IMR-90 (cell line): ENCODE data around the gene CDKL5. TPM values are rescaled to one million over a fixed set of nuclear protein-coding genes. Genes with fewer than 3 reads are reported as not detected.

Experiments used
- ATAC-seq: fragments of 200-7000 bp; cut with Tn5 transposase; 2 replicates; pipeline ENCODE4 v1.9.1; 2020; ENCODE audit warnings: low read depth, mild to moderate bottlenecking, moderate library complexity
- BruUV-seq: library from RNA; stranded (reverse); fragments of 400-500 nt; replicated peaks from 2 replicates; lab custom pipeline; 2021; lab: Mats Ljungman, UMichigan
- CTCF ChIA-PET: fragments of 300-600 bp; formaldehyde crosslinking; extraction: SDS; loops from one replicate; lab custom pipeline; 2021; ENCODE audit warnings: antibody characterized with exemption; lab: Yijun Ruan, JAX
- POLR2A ChIA-PET: fragments of 300-600 bp; sonication (Branson Sonifier 250); formaldehyde crosslinking; loops from one replicate; lab custom pipeline; 2022; ENCODE audit warnings: antibody characterized with exemption; ENCODE audit not compliant: unreplicated experiment; lab: Charles Lee
- DNase-seq: peaks from one replicate; pipeline ENCODE4 v3.0.0; 2013
- H2AFZ ChIP-seq: replicated peaks from 2 replicates; pipeline ENCODE3; 2013; ENCODE audit warnings: low read length, mild to moderate bottlenecking; ENCODE audit not compliant: poor library complexity
- H2AK5ac ChIP-seq: 2 replicates; pipeline ENCODE4 v1.6.1; 2013; ENCODE audit warnings: low read depth, low read length, inconsistent platforms
- H2AK9ac ChIP-seq: replicated peaks from 2 replicates; pipeline ENCODE3; 2013; ENCODE audit warnings: mild to moderate bottlenecking, low read depth, low read length, moderate library complexity; ENCODE audit not compliant: poor library complexity
- H2BK120ac ChIP-seq: 2 replicates; pipeline ENCODE4 v1.6.1; 2013; ENCODE audit warnings: low read depth, low read length, inconsistent platforms
- H2BK15ac ChIP-seq: 3 replicates; pipeline ENCODE4 v1.6.1; 2013; ENCODE audit warnings: low read depth, low read length, inconsistent platforms
- H2BK20ac ChIP-seq: 2 replicates; pipeline ENCODE4 v1.6.1; 2013; ENCODE audit warnings: low read depth, mild to moderate bottlenecking, inconsistent platforms, low read length, moderate library complexity
- H2BK5ac ChIP-seq: 2 replicates; pipeline ENCODE4 v1.6.1; 2013; ENCODE audit warnings: mild to moderate bottlenecking, low read depth, low read length, inconsistent platforms; ENCODE audit not compliant: poor library complexity, severe bottlenecking
- H3K14ac ChIP-seq: replicated peaks from 2 replicates; pipeline ENCODE4 v1.6.1; 2013; ENCODE audit warnings: low read depth, low read length, inconsistent platforms
- H3K18ac ChIP-seq: 2 replicates; pipeline ENCODE4 v1.6.1; 2013; ENCODE audit warnings: low read depth, low read length, control low read depth
- H3K23ac ChIP-seq: 2 replicates; pipeline ENCODE4 v1.6.1; 2013; ENCODE audit warnings: low read depth, low read length, inconsistent platforms
- H3K27ac ChIP-seq: 2 replicates; pipeline ENCODE4 v1.5.1; 2013; ENCODE audit warnings: mild to moderate bottlenecking, control low read depth, low read length; ENCODE audit not compliant: insufficient read depth
- H3K27me3 ChIP-seq: 2 replicates; pipeline ENCODE4 v1.6.1; 2013; ENCODE audit warnings: low read length; ENCODE audit not compliant: control insufficient read depth, insufficient read depth
- H3K36me3 ChIP-seq: 2 replicates; pipeline ENCODE4 v1.6.1; 2013; ENCODE audit warnings: low read length, mixed read lengths; ENCODE audit not compliant: control insufficient read depth, insufficient read depth
- H3K4ac ChIP-seq: 2 replicates; pipeline ENCODE4 v1.6.1; 2013; ENCODE audit warnings: low read depth, low read length, inconsistent platforms
- H3K4me1 ChIP-seq: 2 replicates; pipeline ENCODE4 v1.6.1; 2013; ENCODE audit warnings: low read length, mixed read lengths; ENCODE audit not compliant: control insufficient read depth, insufficient read depth
- H3K4me2 ChIP-seq: 2 replicates; pipeline ENCODE4 v1.6.1; 2013; ENCODE audit warnings: low read depth, mild to moderate bottlenecking, control low read depth, low read length, moderate library complexity
- H3K4me3 ChIP-seq: 2 replicates; pipeline ENCODE4 v1.5.1; 2013; ENCODE audit warnings: low read depth, mild to moderate bottlenecking, control low read depth, low read length, moderate library complexity; ENCODE audit not compliant: insufficient read depth
- H3K56ac ChIP-seq: 2 replicates; pipeline ENCODE4 v1.6.1; 2013; ENCODE audit warnings: low read length, inconsistent platforms; ENCODE audit not compliant: insufficient read depth; ENCODE audit errors: extremely low read depth
- H3K79me1 ChIP-seq, 2 experiments: 2 replicates each; pipeline ENCODE4 v1.6.1; 2013; ENCODE audit warnings: low read length in 2 of 2, inconsistent platforms in 1 of 2, low read depth in 1 of 2
- H3K9ac ChIP-seq: 2 replicates; pipeline ENCODE4 v1.6.1; 2013; ENCODE audit warnings: low read depth, low read length, control low read depth
- H3K9me1 ChIP-seq: 2 replicates; pipeline ENCODE4 v1.6.1; 2013; ENCODE audit warnings: low read length, inconsistent platforms; ENCODE audit not compliant: insufficient read depth
- H3K9me3 ChIP-seq: 2 replicates; pipeline ENCODE4 v1.6.1; 2013; ENCODE audit warnings: low read length; ENCODE audit not compliant: control insufficient read depth, insufficient read depth
- H4K20me1 ChIP-seq: 2 replicates; pipeline ENCODE4 v1.6.1; 2013; ENCODE audit warnings: low read length, inconsistent platforms; ENCODE audit not compliant: insufficient read depth
- H4K5ac ChIP-seq: 2 replicates; pipeline ENCODE4 v1.6.1; 2013; ENCODE audit warnings: mild to moderate bottlenecking, low read depth, low read length, control low read depth
- H4K8ac ChIP-seq, 2 experiments: 2 replicates each; pipeline ENCODE4 v1.6.1; 2013; ENCODE audit warnings: low read depth in 2 of 2, low read length in 2 of 2, control low read depth in 1 of 2, inconsistent platforms in 1 of 2
- H4K91ac ChIP-seq: 2 replicates; pipeline ENCODE4 v1.6.1; 2013; ENCODE audit warnings: low read depth, low read length, inconsistent platforms; ENCODE audit not compliant: insufficient read depth
- BHLHE40 ChIP-seq: fragments of 150-350 bp; IDR thresholded peaks from 2 replicates; pipeline ENCODE4 v1.6.1; 2016; ENCODE audit warnings: mild to moderate bottlenecking, low read depth, low read length
- MXI1 ChIP-seq: IDR thresholded peaks from 2 replicates; pipeline ENCODE4 v1.6.1; 2012; ENCODE audit warnings: low read depth, mild to moderate bottlenecking, low read length, moderate library complexity, borderline replicate concordance
- POLR2A ChIP-seq: IDR thresholded peaks from 2 replicates; pipeline ENCODE4 v1.6.1; 2012; ENCODE audit warnings: mild to moderate bottlenecking, low read depth, low read length
- RCOR1 ChIP-seq: IDR thresholded peaks from 2 replicates; pipeline ENCODE4 v1.6.1; 2012; ENCODE audit warnings: mild to moderate bottlenecking, low read length, improper control_type of control experiment; ENCODE audit not compliant: insufficient replicate concordance
- RFX5 ChIP-seq: IDR thresholded peaks from 2 replicates; pipeline ENCODE4 v1.8.0; 2012; ENCODE audit warnings: low read depth, mild to moderate bottlenecking, low read length, moderate library complexity
- WGBS, 2 experiments: methylation state at CpG; one replicate each; pipeline versions ENCODE4 v1.1.5 to v1.1.7; 2013; ENCODE audit warnings: missing lambda C conversion rate in 2 of 2; ENCODE audit not compliant: insufficient read length in 1 of 2; ENCODE audit errors: extremely low coverage in 2 of 2; 5-methylcytosine and 5-hydroxymethylcytosine counted together
- dilution Hi-C: fragments of 300-500 bp; cut with HindIII; formaldehyde crosslinking; loops from one replicate; pipeline ENCODE4 v1.14.3; 2018; ENCODE audit warnings: low sequenced_read_pairs; ENCODE audit not compliant: unreplicated experiment
- in situ Hi-C: fragments of 300-500 bp; cut with MboI; formaldehyde crosslinking; loops from 3 replicates; pipeline ENCODE4 v1.14.3; 2019; ENCODE audit warnings: low sequenced_read_pairs, inconsistent platforms, mixed read lengths
- intact Hi-C: fragments of 100-400 bp; cut with micrococcal nuclease; formaldehyde crosslinking; loops from 2 replicates; pipeline ENCODE4 v1.10.0; 2022
- polyA plus RNA-seq, 3 experiments: library from polyadenylated mRNA; depleted of rRNA; stranded (reverse); fragments of >200 nt; gene quantifications; 2 replicates each; pipeline ENCODE4 v1.2.3, GENCODE V29; 2012; ENCODE audit warnings: low replicate concordance in 1 of 3
- total RNA-seq: library from RNA; depleted of rRNA; stranded (reverse); fragments of >200 nt; gene quantifications from 2 replicates; pipeline ENCODE4 v1.2.3, GENCODE V29; 2012
- TF ChIP-seq, protein P1 (sequence below): fragments of 150-350 bp; IDR thresholded peaks from 2 replicates; pipeline ENCODE4 v1.6.1; 2017; ENCODE audit warnings: mild to moderate bottlenecking, antibody characterized with exemption, low read length, low read depth

The CDKL5 gene
- total and polyA plus RNA-seq, 2 of the 4 experiments (the other 2 are of a cell fraction), result 3.5 to 9.7 TPM

DNA sequence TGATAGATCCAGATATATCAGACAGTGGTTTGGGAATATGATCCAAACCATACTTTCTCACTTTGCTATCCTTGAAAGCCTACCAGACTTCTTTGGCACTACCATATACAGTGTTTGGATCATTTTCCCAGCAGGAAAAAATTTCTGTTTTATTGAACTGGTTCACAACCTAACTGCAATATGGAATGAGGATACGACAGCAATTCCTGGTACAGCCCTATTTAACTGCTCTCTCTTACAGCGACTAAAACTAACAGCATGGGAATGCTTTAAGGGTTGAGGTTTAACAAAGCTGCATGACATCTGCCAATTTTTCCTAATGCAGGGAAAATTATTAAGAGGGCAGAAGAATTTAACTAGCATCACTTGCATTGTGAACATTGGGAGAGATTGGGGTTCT is 199.2 kb downstream of the CDKL5 start:
- no peak overlapping the region for H4K5ac ChIP-seq
- no peak overlapping the region for H4K8ac ChIP-seq
- POLR2A ChIA-PET, result no interaction called here
- H2AK5ac ChIP-seq, result no peak overlapping the region
- H3K4me2 ChIP-seq, result no peak overlapping the region
- no peak overlapping the region for H3K27ac ChIP-seq
- peaks cover 10% of the 10 kb centered on the region for H3K36me3 ChIP-seq
- intact Hi-C loops (no loop called here), in situ Hi-C loops (no loop called here), dilution Hi-C loops (no loop called here)
- H3K4me3 ChIP-seq, result no peak overlapping the region
- H2AK9ac ChIP-seq, result no peak overlapping the region
- CTCF ChIA-PET, result no interaction called here
- no peak overlapping the region for H2BK120ac ChIP-seq
- no peak overlapping the region for H2AFZ ChIP-seq
- H3K56ac ChIP-seq, result no peak overlapping the region
- no peaks in the 10 kb centered on the region for H4K20me1 ChIP-seq
- H3K23ac ChIP-seq, result no peak overlapping the region
- H3K79me1 ChIP-seq, result no peaks in the 10 kb centered on the region
- H3K18ac ChIP-seq, result no peak overlapping the region
- DNase-seq (no peak), ATAC-seq (no peak)
- no CpG with 5 or more reads among the region's 2 CpGs for WGBS, 2 experiments
- no peak overlapping the region for H2BK5ac ChIP-seq
- no peak overlapping the region for H3K9ac ChIP-seq
- H3K14ac ChIP-seq, result no peak overlapping the region
- BruUV-seq, result no TSS peak
- H3K9me1 ChIP-seq, result no peaks in the 10 kb centered on the region
- H4K91ac ChIP-seq, result no peak overlapping the region
- no peak overlapping the region for H2BK15ac ChIP-seq
- H3K4me1 ChIP-seq, result no peaks in the 10 kb centered on the region
- H2BK20ac ChIP-seq, result no peak overlapping the region
- no peaks in the 10 kb centered on the region for H3K27me3 ChIP-seq
- TF ChIP-seq MXI1 (no peak), BHLHE40 (no peak), POLR2A (no peak), RFX5 (no peak), RCOR1 (no peak)
- TF ChIP-seq, protein P1, sequence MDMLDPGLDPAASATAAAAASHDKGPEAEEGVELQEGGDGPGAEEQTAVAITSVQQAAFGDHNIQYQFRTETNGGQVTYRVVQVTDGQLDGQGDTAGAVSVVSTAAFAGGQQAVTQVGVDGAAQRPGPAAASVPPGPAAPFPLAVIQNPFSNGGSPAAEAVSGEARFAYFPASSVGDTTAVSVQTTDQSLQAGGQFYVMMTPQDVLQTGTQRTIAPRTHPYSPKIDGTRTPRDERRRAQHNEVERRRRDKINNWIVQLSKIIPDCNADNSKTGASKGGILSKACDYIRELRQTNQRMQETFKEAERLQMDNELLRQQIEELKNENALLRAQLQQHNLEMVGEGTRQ, result no peak
- no peak overlapping the region for H3K4ac ChIP-seq
- no peaks in the 10 kb centered on the region for H3K9me3 ChIP-seq
